B cell (primary cell): ENCODE results near the gene POC5. TPM values are rescaled to one million over a fixed set of nuclear protein-coding genes. Genes with fewer than 3 reads are reported as not detected.

Source experiments
- ATAC-seq: fragments of 200-7000 bp; cut with Tn5 transposase; one replicate; pipeline ENCODE4 v1.10.0; 2021; ENCODE audit warnings: low read depth, mild to moderate bottlenecking, moderate number of reproducible peaks, moderate library complexity
- CTCF ChIA-PET: fragments of 350-600 bp; sonication (Branson Sonifier 250); formaldehyde crosslinking; loops from one replicate; lab custom pipeline; 2021; ENCODE audit warnings: antibody characterized with exemption, inconsistent platforms; lab: Charles Lee
- POLR2A ChIA-PET: fragments of 350-600 bp; sonication (Branson Sonifier 250); formaldehyde crosslinking; loops from one replicate; lab custom pipeline; 2021; ENCODE audit warnings: antibody characterized with exemption; lab: Charles Lee
- DNase-seq: peaks from one replicate; pipeline ENCODE4 v3.0.0; 2013
- H2AFZ ChIP-seq: 2 replicates; pipeline ENCODE4 v1.6.1; 2012; ENCODE audit warnings: mild to moderate bottlenecking, low read depth, low read length; ENCODE audit not compliant: insufficient read depth, poor library complexity, severe bottlenecking
- H3K27ac ChIP-seq, 2 donors: 1 replicate in 1 of 2; 2 replicates in 1 of 2; pipeline ENCODE4 v1.5.1; 2012 to 2013; ENCODE audit warnings: low read length in 2 of 2, mild to moderate bottlenecking in 2 of 2, moderate library complexity in 1 of 2
- H3K27me3 ChIP-seq, 4 experiments: fragments of 200-600 bp in 1 of 4; sonication (generic) in 1 of 4; replicated peaks in 1 of 4; 1 replicate in 2 of 4; 2 replicates in 2 of 4; pipeline versions ENCODE4 v1.6.1 to v1.7.0; 2013 to 2016; ENCODE audit warnings: low read length in 3 of 4, mild to moderate bottlenecking in 2 of 4, mixed read lengths in 1 of 4, moderate library complexity in 1 of 4; ENCODE audit not compliant: insufficient read depth in 4 of 4, control insufficient read depth in 3 of 4; ENCODE audit errors: control extremely low read depth in 1 of 4
- H3K36me3 ChIP-seq, 2 experiments: replicated peaks in 1 of 2; 1 replicate in 1 of 2; 2 replicates in 1 of 2; pipeline versions ENCODE4 v1.6.1 to v1.7.1; 2013; ENCODE audit warnings: low read length in 1 of 2; ENCODE audit not compliant: insufficient read depth in 2 of 2, control insufficient read depth in 1 of 2; ENCODE audit errors: control extremely low read depth in 1 of 2, extremely low read depth in 1 of 2
- H3K4me1 ChIP-seq, 2 donors: fragments of 200-600 bp in 1 of 2; sonication (generic) in 1 of 2; 1 replicate in 1 of 2; 2 replicates in 1 of 2; pipeline versions ENCODE4 v1.5.1 to v1.6.1; 2013 to 2017; ENCODE audit warnings: low read length in 2 of 2; ENCODE audit not compliant: control insufficient read depth in 2 of 2, insufficient read depth in 2 of 2
- H3K4me2 ChIP-seq: replicated peaks from 2 replicates; pipeline ENCODE3; 2012; ENCODE audit warnings: mild to moderate bottlenecking, low read depth, low read length; ENCODE audit not compliant: poor library complexity, severe bottlenecking
- H3K4me3 ChIP-seq, 5 experiments: fragments of 200-600 bp in 1 of 5; sonication (generic) in 1 of 5; 1 replicate in 3 of 5; 2 replicates in 2 of 5; pipeline versions ENCODE4 v1.5.1 to v1.7.0; 2011 to 2016; ENCODE audit warnings: low read length in 4 of 5, mild to moderate bottlenecking in 4 of 5, low read depth in 2 of 5, control low read depth in 1 of 5, moderate library complexity in 1 of 5; ENCODE audit not compliant: insufficient read depth in 1 of 5; ENCODE audit errors: control extremely low read depth in 1 of 5, extremely low read depth in 1 of 5
- H3K79me2 ChIP-seq: fragments of 200-600 bp; sonication (generic); one replicate; pipeline ENCODE4 v1.6.0; 2016; ENCODE audit warnings: low read length; ENCODE audit not compliant: control insufficient read depth, insufficient read depth
- H3K9ac ChIP-seq: fragments of 200-600 bp; sonication (generic); 2 replicates; pipeline ENCODE4 v1.6.1; 2017; ENCODE audit warnings: mild to moderate bottlenecking, low read length, moderate library complexity
- H3K9me3 ChIP-seq, 3 donors: one replicate each; pipeline versions ENCODE4 v1.6.1 to v1.7.1; 2013; ENCODE audit warnings: low read length in 2 of 3; ENCODE audit not compliant: control insufficient read depth in 2 of 3, insufficient read depth in 1 of 3; ENCODE audit errors: control extremely low read depth in 1 of 3
- H4K20me1 ChIP-seq: 2 replicates; pipeline ENCODE4 v1.6.0; 2012; ENCODE audit warnings: mild to moderate bottlenecking, low read length; ENCODE audit not compliant: insufficient read depth, control insufficient read depth, poor library complexity, severe bottlenecking
- H3K27ac Mint-ChIP-seq: one replicate; pipeline ENCODE4 v1.8.0; 2021; ENCODE audit warnings: mixed read lengths
- H3K27me3 Mint-ChIP-seq: one replicate; pipeline ENCODE4 v1.8.0; 2021; ENCODE audit warnings: mixed read lengths
- H3K4me1 Mint-ChIP-seq: one replicate; pipeline ENCODE4 v1.8.0; 2021; ENCODE audit warnings: mixed read lengths
- H3K4me3 Mint-ChIP-seq: one replicate; pipeline ENCODE4 v1.8.0; 2021; ENCODE audit warnings: mixed read lengths
- H3K9me3 Mint-ChIP-seq: one replicate; pipeline ENCODE4 v1.8.0; 2022; ENCODE audit warnings: mixed read lengths; ENCODE audit not compliant: insufficient read depth
- CTCF ChIP-seq: fragments of 200-600 bp; IDR thresholded peaks from one replicate; pipeline ENCODE4 v1.8.0; 2022; ENCODE audit warnings: antibody characterized with exemption, mild to moderate bottlenecking
- EZH2 ChIP-seq: IDR thresholded peaks from 2 replicates; pipeline ENCODE4 v1.6.1; 2012; ENCODE audit warnings: borderline replicate concordance, low read depth, mild to moderate bottlenecking, moderate library complexity, low read length; ENCODE audit not compliant: insufficient read depth, poor library complexity, severe bottlenecking
- WGBS: methylation state at CpG from one replicate; pipeline ENCODE4 v1.1.5; 2013; ENCODE audit warnings: missing lambda C conversion rate; ENCODE audit not compliant: insufficient coverage; 5-methylcytosine and 5-hydroxymethylcytosine counted together
- intact Hi-C: fragments of 100-400 bp; cut with micrococcal nuclease; formaldehyde crosslinking; loops from one replicate; pipeline ENCODE4 v1.10.0; 2022
- polyA plus RNA-seq: library from polyadenylated mRNA; depleted of rRNA; stranded (reverse); fragments of >200 nt; gene quantifications from 2 replicates; pipeline ENCODE4 v1.2.3, GENCODE V29; 2012
- total RNA-seq, 2 donors: library from RNA; stranded (reverse); fragments of 120-200 nt in 1 of 2; gene quantifications; 1 replicate in 1 of 2; 2 replicates in 1 of 2; pipeline versions ENCODE4 v1.2.3 to v1.2.4, GENCODE V29; 2013 to 2022

POC5 gene
- total and polyA plus RNA-seq, 2 donors (not counting 1 experiment from before 2014, with no cell fraction given): 22.7 to 25.4 TPM

- ChIA-PET POLR2A (no interaction called here), CTCF (no interaction called here)
- intact Hi-C loops: no loop called here
- no peaks in the 10 kb centered on the region for H3K27me3 ChIP-seq
- no peak overlapping the region for H3K27ac ChIP-seq
- Mint-ChIP-seq H3K4me1 (no peaks in the 10 kb centered on the region), H3K27me3 (no peaks in the 10 kb centered on the region), H3K4me3 (no peak overlapping the region), H3K9me3 (no peaks in the 10 kb centered on the region), H3K27ac (no peak overlapping the region)
- no peak overlapping the region for H3K4me2 ChIP-seq
- no peak overlapping the region for H3K9ac ChIP-seq
- TF ChIP-seq EZH2: no peak
- no peak for TF ChIP-seq CTCF
- WGBS: no CpG with 5 or more reads among the region's 2 CpGs
- no peak overlapping the region for H3K4me3 ChIP-seq
- no peaks in the 10 kb centered on the region for H3K9me3 ChIP-seq
- no peaks in the 10 kb centered on the region for H3K36me3 ChIP-seq
- H3K4me1 ChIP-seq: no peaks in the 10 kb centered on the region
- no peaks in the 10 kb centered on the region for H4K20me1 ChIP-seq
- H3K79me2 ChIP-seq: no peaks in the 10 kb centered on the region
- no peak overlapping the region for H2AFZ ChIP-seq
- DNase-seq: no peak
- ATAC-seq: no peak
Measured at GRCh38 chr5:75653521-75653920, 63.7 kb downstream of the POC5 start.

- Mint-ChIP-seq H3K4me1 (no peaks in the 10 kb centered on the region), H3K4me3 (no peak overlapping the region), H3K9me3 (no peaks in the 10 kb centered on the region), H3K27ac (no peak overlapping the region), H3K27me3 (no peaks in the 10 kb centered on the region)
- H3K4me3 ChIP-seq: no peak overlapping the region
- TF ChIP-seq EZH2: no peak
- no peak for TF ChIP-seq CTCF
- no peak overlapping the region for H3K27ac ChIP-seq
- H3K4me2 ChIP-seq: no peak overlapping the region
- 95% methylated on average over 2 of the region's 4 CpGs for WGBS
- H3K27me3 ChIP-seq: no peaks in the 10 kb centered on the region
- ChIA-PET CTCF (no interaction called here), POLR2A (no interaction called here)
- DNase-seq (no peak), ATAC-seq (no peak)
- no peaks in the 10 kb centered on the region for H3K36me3 ChIP-seq
- H3K4me1 ChIP-seq: no peaks in the 10 kb centered on the region
- no peaks in the 10 kb centered on the region for H3K9me3 ChIP-seq
- H3K9ac ChIP-seq: no peak overlapping the region
- no peak overlapping the region for H2AFZ ChIP-seq
- H4K20me1 ChIP-seq: no peaks in the 10 kb centered on the region
- H3K79me2 ChIP-seq: no peaks in the 10 kb centered on the region
- intact Hi-C loops: no loop called here
Measured at GRCh38 chr5:75651575-75652238, 65.5 kb downstream of the POC5 start.
